Testis (tissue), 2 donors: ENCODE results near the gene RSKR.

ENCODE experiments used
- POLR2A ChIP-seq: fragments of 450-650 bp; IDR thresholded peaks from one replicate; pipeline ENCODE4 v1.6.1; 2017; ENCODE audit warnings: antibody characterized with exemption, mild to moderate bottlenecking, moderate library complexity
- TF ChIP-seq, protein P1 (sequence below), 3 experiments: fragments of 450-650 bp in 2 of 3; fragments of 200-600 bp in 1 of 3; sonication (generic) in 1 of 3; IDR thresholded peaks; one replicate each; pipeline ENCODE4 v1.5.1; 2016 to 2019; ENCODE audit warnings: antibody characterized with exemption in 3 of 3, mild to moderate bottlenecking in 2 of 3, moderate library complexity in 1 of 3

DNA sequence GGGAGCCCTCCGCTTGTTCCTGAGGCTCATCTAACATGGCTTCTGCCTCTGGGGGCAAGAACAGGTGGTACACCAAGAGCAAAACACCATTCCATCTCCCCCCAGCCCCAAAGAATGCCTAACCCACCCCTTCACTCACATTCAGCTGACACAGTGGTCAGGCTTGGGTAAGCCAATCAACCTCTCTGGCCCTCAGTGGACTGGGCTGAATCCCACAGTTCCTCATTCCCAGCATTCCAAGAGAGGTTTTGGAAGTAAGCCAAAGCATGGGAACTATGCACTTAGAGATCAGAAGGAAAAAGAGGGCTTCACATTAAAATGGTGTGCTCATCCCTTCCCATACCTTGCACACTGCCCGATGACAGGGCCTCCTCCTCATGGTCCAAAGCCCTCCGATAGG, 50.5 kb downstream of the RSKR start:
- TF ChIP-seq, protein P1, sequence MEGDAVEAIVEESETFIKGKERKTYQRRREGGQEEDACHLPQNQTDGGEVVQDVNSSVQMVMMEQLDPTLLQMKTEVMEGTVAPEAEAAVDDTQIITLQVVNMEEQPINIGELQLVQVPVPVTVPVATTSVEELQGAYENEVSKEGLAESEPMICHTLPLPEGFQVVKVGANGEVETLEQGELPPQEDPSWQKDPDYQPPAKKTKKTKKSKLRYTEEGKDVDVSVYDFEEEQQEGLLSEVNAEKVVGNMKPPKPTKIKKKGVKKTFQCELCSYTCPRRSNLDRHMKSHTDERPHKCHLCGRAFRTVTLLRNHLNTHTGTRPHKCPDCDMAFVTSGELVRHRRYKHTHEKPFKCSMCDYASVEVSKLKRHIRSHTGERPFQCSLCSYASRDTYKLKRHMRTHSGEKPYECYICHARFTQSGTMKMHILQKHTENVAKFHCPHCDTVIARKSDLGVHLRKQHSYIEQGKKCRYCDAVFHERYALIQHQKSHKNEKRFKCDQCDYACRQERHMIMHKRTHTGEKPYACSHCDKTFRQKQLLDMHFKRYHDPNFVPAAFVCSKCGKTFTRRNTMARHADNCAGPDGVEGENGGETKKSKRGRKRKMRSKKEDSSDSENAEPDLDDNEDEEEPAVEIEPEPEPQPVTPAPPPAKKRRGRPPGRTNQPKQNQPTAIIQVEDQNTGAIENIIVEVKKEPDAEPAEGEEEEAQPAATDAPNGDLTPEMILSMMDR (IDR thresholded peaks at IDR 0.05) = no peak
- no peak for TF ChIP-seq POLR2A
